HTERT RPE-1 (cell line): Measurements from ENCODE around the gene C12orf60.

Source experiments
- in situ Hi-C: fragments of 300-500 bp; cut with MboI; formaldehyde crosslinking; loops from 4 replicates; pipeline ENCODE4 v1.14.3; 2020; ENCODE audit warnings: low sequenced_read_pairs

The C12orf60 gene

GRCh38 chr12:14833952-14834351 is 30.5 kb downstream of the C12orf60 start:
- in situ Hi-C loops, result no loop called here

GRCh38 chr12:14834509-14834908 is 31.0 kb downstream of the C12orf60 start:
- in situ Hi-C loops, result no loop called here

- in situ Hi-C loops, result no loop called here
Measured at GRCh38 chr12:14836336-14837210, 33.1 kb downstream of the C12orf60 start.

GRCh38 chr12:14839262-14839661 is 35.8 kb downstream of the C12orf60 start:
- in situ Hi-C loops, result no loop called here

GRCh38 chr12:14840616-14841015 is 37.1 kb downstream of the C12orf60 start:
- in situ Hi-C loops, result no loop called here

GRCh38 chr12:14841761-14842160 is 38.3 kb downstream of the C12orf60 start:
- in situ Hi-C loops, result no loop called here

- in situ Hi-C loops, result no loop called here
Measured at GRCh38 chr12:14842315-14842714, 38.8 kb downstream of the C12orf60 start.

- in situ Hi-C loops, result no loop called here
Measured at GRCh38 chr12:14843425-14843887, 40.0 kb downstream of the C12orf60 start, which contains the start of gene ART4. Gene ART4 (minus strand): TSS chr12:14843526. CDS start chr12:14843113, 413 bp downstream.

- in situ Hi-C loops, result no loop called here
Measured at GRCh38 chr12:14844401-14844800, 40.9 kb downstream of the C12orf60 start.

- in situ Hi-C loops, result no loop called here
Measured at GRCh38 chr12:14845350-14845750, 41.9 kb downstream of the C12orf60 start.

GRCh38 chr12:14846042-14846587 is 42.6 kb downstream of the C12orf60 start:
- in situ Hi-C loops, result no loop called here

- in situ Hi-C loops, result no loop called here
Measured at GRCh38 chr12:14846876-14847580, 43.6 kb downstream of the C12orf60 start.

- in situ Hi-C loops, result no loop called here
Measured at GRCh38 chr12:14849661-14850060, 46.2 kb downstream of the C12orf60 start.

- in situ Hi-C loops, result no loop called here
Measured at GRCh38 chr12:14850929-14851663, 47.6 kb downstream of the C12orf60 start.

- in situ Hi-C loops, result no loop called here
Measured at GRCh38 chr12:14852880-14853279, 49.4 kb downstream of the C12orf60 start.

- in situ Hi-C loops, result no loop called here
Measured at GRCh38 chr12:14853961-14854360, 50.5 kb downstream of the C12orf60 start.

- in situ Hi-C loops, result no loop called here
Measured at GRCh38 chr12:14854586-14855183, 51.2 kb downstream of the C12orf60 start.

GRCh38 chr12:14858513-14858912 is 55.0 kb downstream of the C12orf60 start:
- in situ Hi-C loops, result no loop called here

- in situ Hi-C loops, result no loop called here
Measured at GRCh38 chr12:14860490-14860889, 57.0 kb downstream of the C12orf60 start.

- in situ Hi-C loops, result no loop called here
Measured at GRCh38 chr12:14868916-14869506, 65.5 kb downstream of the C12orf60 start.
